ENCODE data around the gene JUNB.
A peak's percentile ranks its signal among the peaks of the same experiment; 100 is the strongest.

JUNB gene

GRCh38 chr19:12773571-12773970 lies 17.7 kb upstream of the JUNB start:
- H3K27ac ChIP-seq: no peak overlapping the region
- no peak for DNase-seq (ENCODE audit: low read depth, low spot score)

- H3K27ac ChIP-seq: peak within 1 kb of the TSS; percentile 89
- DNase-seq (ENCODE audit: low read depth, low spot score): peak; percentile 89
These were observed 16.4 kb upstream of the JUNB start, which contains the start of gene HOOK2 for GRCh38 chr19:12774588-12775555. Gene HOOK2, minus strand, starts transcription at chr19:12775552. Its CDS starts 103 bp downstream, at chr19:12775449.

- no peak for DNase-seq (ENCODE audit: low read depth, low spot score)
- H3K27ac ChIP-seq: peak overlapping the region; percentile 92
These were observed 13.9 kb upstream of the JUNB start for GRCh38 chr19:12777217-12778016.

- peak overlapping the region; percentile 92 for H3K27ac ChIP-seq
- no peak for DNase-seq (ENCODE audit: low read depth, low spot score)
These were observed 13.0 kb upstream of the JUNB start for GRCh38 chr19:12778017-12778904.

- peak overlapping the region; percentile 92 for H3K27ac ChIP-seq
- DNase-seq (ENCODE audit: low read depth, low spot score): no peak
These were observed 12.5 kb upstream of the JUNB start for GRCh38 chr19:12778905-12779161.

- DNase-seq (ENCODE audit: low read depth, low spot score): no peak
- peak overlapping the region; percentile 92 for H3K27ac ChIP-seq
These were observed 11.9 kb upstream of the JUNB start for GRCh38 chr19:12779162-12779993.

GRCh38 chr19:12782174-12782423 lies 9.2 kb upstream of the JUNB start:
- DNase-seq (ENCODE audit: low read depth, low spot score): no peak
- peak overlapping the region; percentile 100 for H3K27ac ChIP-seq

GRCh38 chr19:12782424-12783290 lies 8.6 kb upstream of the JUNB start:
- H3K27ac ChIP-seq: peak overlapping the region; percentile 100
- DNase-seq (ENCODE audit: low read depth, low spot score): no peak

GRCh38 chr19:12783291-12783848 lies 7.9 kb upstream of the JUNB start:
- no peak for DNase-seq (ENCODE audit: low read depth, low spot score)
- H3K27ac ChIP-seq: peak overlapping the region; percentile 100

- no peak for DNase-seq (ENCODE audit: low read depth, low spot score)
These were observed 7.4 kb upstream of the JUNB start for GRCh38 chr19:12783849-12784393.

GRCh38 chr19:12784394-12784870 lies 6.9 kb upstream of the JUNB start:
- no peak for DNase-seq (ENCODE audit: low read depth, low spot score)
- peak overlapping the region; percentile 100 for H3K27ac ChIP-seq

More at GRCh38 chr19:12783849-12784393, 7.4 kb upstream of the JUNB start:
- peak overlapping the region; percentile 100 for H3K27ac ChIP-seq

GRCh38 chr19:12784871-12785430 lies 6.3 kb upstream of the JUNB start:
- no peak for DNase-seq (ENCODE audit: low read depth, low spot score)
- H3K27ac ChIP-seq: peak overlapping the region; percentile 100

- peak overlapping the region; percentile 100 for H3K27ac ChIP-seq
- DNase-seq (ENCODE audit: low read depth, low spot score): no peak
These were observed 5.8 kb upstream of the JUNB start for GRCh38 chr19:12785431-12786031.

GRCh38 chr19:12786141-12786870 lies 5.0 kb upstream of the JUNB start:
- DNase-seq (ENCODE audit: low read depth, low spot score): no peak
- H3K27ac ChIP-seq: peak overlapping the region; percentile 100

GRCh38 chr19:12786952-12787351 lies 4.3 kb upstream of the JUNB start:
- peak overlapping the region; percentile 100 for H3K27ac ChIP-seq
- no peak for DNase-seq (ENCODE audit: low read depth, low spot score)

GRCh38 chr19:12787458-12787857 lies 3.8 kb upstream of the JUNB start:
- peak overlapping the region; percentile 100 for H3K27ac ChIP-seq

More at GRCh38 chr19:12787458-12787857, 3.8 kb upstream of the JUNB start:
- DNase-seq (ENCODE audit: low read depth, low spot score): no peak
